ENCODE data around the gene PORCN. TPM values are rescaled to one million over a fixed set of nuclear protein-coding genes. Genes with fewer than 3 reads are reported as not detected.

PORCN gene
- total and polyA plus RNA-seq, 2 of the 13 experiments (the other 11 are each of a cell fraction or from before 2014, with no cell fraction given) = 3.9 to 5.8 TPM

DNA sequence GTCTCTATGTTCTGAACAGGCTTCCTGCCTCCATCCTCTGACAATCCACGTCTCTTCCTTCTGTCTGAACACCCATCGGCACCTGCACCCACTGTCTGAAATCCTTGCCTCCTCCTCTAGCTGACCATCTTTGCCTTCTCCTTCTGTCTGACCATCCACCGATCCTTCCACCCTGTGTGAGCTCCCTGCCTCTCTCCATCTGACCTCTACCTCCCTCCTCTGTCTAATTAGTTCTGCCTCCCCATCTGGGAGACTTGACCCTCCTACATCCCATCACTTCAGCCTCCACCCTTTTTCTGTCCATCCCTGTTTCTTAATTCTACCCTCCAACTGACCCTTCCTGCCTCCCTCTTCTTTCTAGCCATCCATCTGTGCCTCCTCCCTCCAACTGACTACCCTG is 48.8 kb upstream of the PORCN start (continued):
- TF ChIP-seq, protein P1, sequence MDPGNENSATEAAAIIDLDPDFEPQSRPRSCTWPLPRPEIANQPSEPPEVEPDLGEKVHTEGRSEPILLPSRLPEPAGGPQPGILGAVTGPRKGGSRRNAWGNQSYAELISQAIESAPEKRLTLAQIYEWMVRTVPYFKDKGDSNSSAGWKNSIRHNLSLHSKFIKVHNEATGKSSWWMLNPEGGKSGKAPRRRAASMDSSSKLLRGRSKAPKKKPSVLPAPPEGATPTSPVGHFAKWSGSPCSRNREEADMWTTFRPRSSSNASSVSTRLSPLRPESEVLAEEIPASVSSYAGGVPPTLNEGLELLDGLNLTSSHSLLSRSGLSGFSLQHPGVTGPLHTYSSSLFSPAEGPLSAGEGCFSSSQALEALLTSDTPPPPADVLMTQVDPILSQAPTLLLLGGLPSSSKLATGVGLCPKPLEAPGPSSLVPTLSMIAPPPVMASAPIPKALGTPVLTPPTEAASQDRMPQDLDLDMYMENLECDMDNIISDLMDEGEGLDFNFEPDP (CRISPR knock-in tag; conservative IDR thresholded peaks at IDR 0.05) = no peak
- no peak for TF ChIP-seq ZFP36L2 (CRISPR knock-in tag; IDR thresholded peaks at IDR 0.05)

- 0 out of 2 replicates have a peak, but pooled peaks have one; percentile 14 for TF ChIP-seq RBFOX2 (IDR thresholded peaks at IDR 0.05; ENCODE audit: low read depth, low read length)
- TF ChIP-seq ZNF441 (CRISPR knock-in tag; IDR thresholded peaks at IDR 0.05; ENCODE audit: borderline replicate concordance) = no peak
- DNase-seq (ENCODE audit: low spot score) = no peak
- FAIRE-seq = no peak
- no peak overlapping the region for H3K27ac ChIP-seq (ENCODE audit: extremely low read length, insufficient read depth, low read length)
- in situ Hi-C loops (cut with HindIII; ENCODE audit: extremely low pct_ligation_motif_present, low pct_unique_long_range_greater_than_20kb) (no loop called here), intact Hi-C loops (cut with micrococcal nuclease; ENCODE audit: unreplicated experiment) (no loop called here)
- no peaks in the 10 kb centered on the region for H3K27me3 ChIP-seq (ENCODE audit: control insufficient read depth in 1 of 2, insufficient read depth in 2 of 2, low read length in 2 of 2)
- H3K79me2 ChIP-seq (ENCODE audit: insufficient read depth, low read length) = no peaks in the 10 kb centered on the region
- H3K4me1 ChIP-seq (ENCODE audit: insufficient read depth, low read length) = peaks cover 17% of the 10 kb centered on the region
- H2AFZ ChIP-seq (ENCODE audit: low read length) = no peak overlapping the region
- WGBS (ENCODE audit: low lambda C conversion rate) = 95% methylated on average over 7 of the region's 11 CpGs
- no peaks in the 10 kb centered on the region for H3K9me3 ChIP-seq (ENCODE audit: low read length)
- peaks cover 1 to 13% of the 10 kb centered on the region in 2 experiments; a peak in 3 of 5 replicates for H3K36me3 ChIP-seq (replicated peaks in 1 of 2; ENCODE audit: control insufficient read depth in 1 of 2, insufficient read depth in 2 of 2, low read length in 2 of 2)
- H4K20me1 ChIP-seq (ENCODE audit: insufficient read depth, low read length) = peaks cover 2% of the 10 kb centered on the region; the same call in 1 of the 2 replicates
- ATAC-seq = no peak
- no peak overlapping the region for H3K4me2 ChIP-seq (ENCODE audit: low read depth, low read length)
- BruUV-seq (replicated peaks) = no TSS peak
- ChIA-PET CTCF (ENCODE audit: low intra/inter-chr PET ratio, low total read pairs) (no interaction called here), POLR2A (interaction anchor here (1.4 kb wide), 1 partner anchor 10 kb away, joined by 3 read pairs; the partner anchor contains the start of gene SLC38A5)
- no peak overlapping the region for H3K4me3 ChIP-seq (replicated peaks in 1 of 3; ENCODE audit: insufficient read depth in 1 of 3, low read depth in 2 of 3, low read length in 3 of 3)
- no peak overlapping the region for H3K9ac ChIP-seq (ENCODE audit: insufficient read depth, low read depth, low read length)
These were observed 48.2 kb upstream of the PORCN start for GRCh38 chrX:48460606-48461005.

- no TSS peak for BruUV-seq (replicated peaks)
- H3K4me2 ChIP-seq (ENCODE audit: low read depth, low read length) = no peak overlapping the region
- FAIRE-seq (no peak), DNase-seq (ENCODE audit: low spot score) (no peak), ATAC-seq (no peak)
- TF ChIP-seq PHF21A (CRISPR knock-in tag; IDR thresholded peaks at IDR 0.05) = no peak
- TF ChIP-seq POLR2AphosphoS2 (IDR thresholded peaks at IDR 0.05; ENCODE audit: low read depth, low read length) = no peak
- no peak for TF ChIP-seq IRX3 (CRISPR knock-in tag; IDR thresholded peaks at IDR 0.05; ENCODE audit: borderline replicate concordance, low read depth)
- no peak for TF ChIP-seq SUZ12 (IDR thresholded peaks at IDR 0.05; ENCODE audit: low read depth, low read length)
- TF ChIP-seq RFXANK (CRISPR knock-in tag; IDR thresholded peaks at IDR 0.05) = no peak
- TF ChIP-seq ZBTB43 (CRISPR knock-in tag; conservative IDR thresholded peaks at IDR 0.05) = no peak
- TF ChIP-seq REPIN1 (CRISPR knock-in tag; IDR thresholded peaks at IDR 0.05; ENCODE audit: borderline replicate concordance, low read depth) = no peak
- TF ChIP-seq RFX1 (IDR thresholded peaks at IDR 0.05) = no peak
- TF ChIP-seq ZNF772 (CRISPR knock-in tag; IDR thresholded peaks at IDR 0.05) = no peak
- H3K36me3 ChIP-seq (replicated peaks in 1 of 2; ENCODE audit: control insufficient read depth in 1 of 2, insufficient read depth in 2 of 2, low read length in 2 of 2) = peaks cover 1 to 13% of the 10 kb centered on the region in 2 experiments; a peak in 3 of 5 replicates
- H3K4me3 ChIP-seq (replicated peaks in 1 of 3; ENCODE audit: insufficient read depth in 1 of 3, low read depth in 2 of 3, low read length in 3 of 3) = no peak overlapping the region
- H3K27me3 ChIP-seq (ENCODE audit: control insufficient read depth in 1 of 2, insufficient read depth in 2 of 2, low read length in 2 of 2) = no peaks in the 10 kb centered on the region
- H3K9me3 ChIP-seq (ENCODE audit: low read length) = no peaks in the 10 kb centered on the region
- H3K27ac ChIP-seq (ENCODE audit: extremely low read length, insufficient read depth, low read length) = no peak overlapping the region
- peaks cover 20% of the 10 kb centered on the region for H3K4me1 ChIP-seq (ENCODE audit: insufficient read depth, low read length)
- H3K9ac ChIP-seq (ENCODE audit: insufficient read depth, low read depth, low read length) = no peak overlapping the region
- 80% methylated on average over 1 of the region's 6 CpGs for WGBS (ENCODE audit: low lambda C conversion rate)
- in situ Hi-C loops (cut with HindIII; ENCODE audit: extremely low pct_ligation_motif_present, low pct_unique_long_range_greater_than_20kb) (no loop called here), intact Hi-C loops (cut with micrococcal nuclease; ENCODE audit: unreplicated experiment) (no loop called here)
- no peaks in the 10 kb centered on the region for H3K79me2 ChIP-seq (ENCODE audit: insufficient read depth, low read length)
- POLR2A ChIA-PET = interaction anchor here (1.4 kb wide), 1 partner anchor 9 kb away, joined by 3 read pairs; the partner anchor contains the start of gene SLC38A5
- CTCF ChIA-PET (ENCODE audit: low intra/inter-chr PET ratio, low total read pairs) = no interaction called here
- H4K20me1 ChIP-seq (ENCODE audit: insufficient read depth, low read length) = peaks cover 2% of the 10 kb centered on the region; the same call in 1 of the 2 replicates
- no peak overlapping the region for H2AFZ ChIP-seq (ENCODE audit: low read length)
These were observed 47.0 kb upstream of the PORCN start for GRCh38 chrX:48461830-48462229.

Data from HepG2 (cell line).